Tongue (tissue), 2 donors: ENCODE results near the gene DPYSL3. TPM values are rescaled to one million over a fixed set of nuclear protein-coding genes. Genes with fewer than 3 reads are reported as not detected.

Experiments used
- DNase-seq: peaks from one replicate; pipeline ENCODE4 v3.0.0-alpha.2; 2015
- total RNA-seq: library from RNA; depleted of rRNA; stranded (reverse); fragments of >200 nt; gene quantifications from one replicate; pipeline ENCODE4 v1.2.3, GENCODE V29; 2014

DPYSL3 gene
- total RNA-seq, 1 donor from 2014 or later: 158 TPM

DNA sequence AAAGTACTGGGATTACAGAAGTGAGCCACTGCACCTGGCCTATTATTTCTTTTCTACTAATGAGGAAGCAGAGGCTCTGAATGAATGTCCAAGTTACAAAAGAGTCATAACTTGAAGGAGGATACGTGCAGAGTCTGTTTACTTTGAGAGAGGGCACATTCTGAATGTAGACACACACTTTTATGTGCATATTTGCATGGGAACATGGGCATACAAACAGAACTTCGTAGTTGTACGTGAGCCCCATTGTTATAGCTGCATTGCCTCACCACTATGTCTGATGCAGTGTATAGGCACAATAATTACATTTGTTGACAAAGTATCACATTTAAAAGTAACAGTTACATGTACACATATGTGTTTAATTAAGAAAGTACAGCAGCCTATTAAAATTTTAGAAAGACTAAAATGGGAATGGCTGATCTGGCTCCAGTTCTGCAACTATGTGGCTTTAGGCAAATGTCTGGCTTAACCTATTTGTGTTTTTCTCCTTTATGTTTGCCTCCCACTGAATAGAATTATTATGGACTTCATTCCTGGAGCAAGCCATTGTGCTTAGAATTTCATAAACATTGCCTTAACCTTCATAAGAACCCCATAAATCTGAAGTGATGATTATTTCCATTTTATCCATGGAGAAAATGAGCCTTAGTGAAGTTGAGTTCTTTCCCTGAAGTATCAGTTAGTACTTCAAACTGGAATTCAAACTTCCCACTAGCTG is 3.0 kb upstream of the DPYSL3 start:
- no peak for DNase-seq

GRCh38 chr5:147510885-147511284 is 1.0 kb upstream of the DPYSL3 start:
- peak; percentile 41 for DNase-seq

DNA sequence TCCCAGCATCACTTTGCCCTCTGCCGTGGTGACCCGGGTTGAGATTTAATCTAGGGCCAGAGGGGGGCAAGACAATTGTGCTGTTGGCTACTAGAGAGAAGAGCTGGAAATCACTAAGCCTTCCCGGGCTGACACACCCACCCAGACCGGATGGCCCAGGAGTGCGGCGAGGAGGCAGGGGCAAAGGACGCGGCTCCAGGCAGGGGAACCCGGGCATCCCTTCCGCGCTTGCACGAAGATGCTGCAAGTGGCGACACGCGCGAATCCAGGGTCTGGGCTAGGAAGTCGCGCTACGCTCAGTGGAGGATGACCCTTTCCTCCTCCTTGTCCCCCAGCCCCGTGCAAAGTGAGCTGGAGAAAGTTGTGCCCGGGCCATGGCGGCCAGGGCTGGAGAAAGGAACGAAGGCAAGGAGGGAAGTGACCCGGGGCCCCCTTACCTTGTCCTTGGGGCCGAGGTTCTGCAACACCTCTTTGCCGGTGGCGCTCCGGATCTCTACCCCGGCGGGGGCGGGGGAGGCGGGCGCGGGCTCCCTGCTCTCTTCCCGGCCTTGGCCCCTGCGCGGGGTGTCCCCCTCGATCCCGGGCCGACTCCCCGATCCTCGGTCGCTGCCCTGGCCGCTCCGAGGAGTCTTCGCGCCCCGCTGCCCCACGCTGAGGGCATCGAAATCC is 693 bp downstream of the DPYSL3 start:
- DNase-seq: peak; percentile 56

- no peak for DNase-seq
Measured at GRCh38 chr5:147508711-147509040, 1.2 kb downstream of the DPYSL3 start.

DNA sequence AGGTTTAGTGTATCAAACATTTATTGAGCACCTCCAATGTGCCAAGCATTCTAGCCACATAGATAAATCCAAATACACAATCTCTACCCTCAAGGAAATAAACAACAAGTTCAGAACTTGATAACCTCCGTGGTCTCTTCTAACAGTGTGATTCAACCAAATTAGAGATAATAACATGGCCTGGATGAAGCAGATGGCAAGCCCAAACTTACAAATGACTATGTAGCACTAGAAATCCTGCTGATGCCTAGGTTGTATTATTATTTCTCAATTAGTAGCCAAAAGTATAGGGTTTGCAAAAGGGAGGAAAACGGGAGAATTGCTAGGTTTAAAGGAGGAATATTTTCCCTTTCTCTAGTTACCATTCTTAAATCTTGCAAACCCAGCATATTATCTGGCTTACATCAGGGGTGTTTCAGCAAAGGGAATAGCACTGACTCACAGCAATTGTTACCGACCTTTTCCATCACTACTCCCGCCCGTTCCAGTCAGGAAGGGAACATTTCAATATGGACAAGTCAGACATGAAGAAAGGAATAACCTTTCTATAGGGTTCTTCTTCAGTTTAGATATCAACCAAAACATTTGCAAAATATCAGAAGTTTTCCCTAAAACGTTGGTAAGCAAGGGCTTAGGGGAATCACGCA is 2.3 kb downstream of the DPYSL3 start:
- DNase-seq: peak; percentile 43

DNA sequence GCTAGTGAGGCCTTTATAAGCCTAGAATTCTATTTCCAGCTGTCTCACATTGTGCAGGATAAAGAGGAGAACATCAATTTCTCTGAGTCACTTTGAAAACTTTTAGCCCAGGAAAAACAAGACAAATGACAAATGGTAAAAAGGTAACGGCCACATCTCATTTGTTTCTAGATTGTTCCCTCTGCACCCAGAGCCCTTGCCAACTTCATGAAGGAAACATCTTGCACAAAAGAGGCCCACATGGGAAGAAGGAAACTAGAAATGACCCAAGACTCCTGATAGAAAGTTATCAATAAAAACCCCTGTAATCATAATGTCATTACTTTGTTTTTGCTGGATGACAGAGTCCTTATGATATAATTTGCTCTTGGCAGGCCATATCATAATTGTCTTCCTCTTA is 5.3 kb downstream of the DPYSL3 start:
- DNase-seq: no peak

GRCh38 chr5:147504011-147504410 is 5.9 kb downstream of the DPYSL3 start:
- no peak for DNase-seq

DNA sequence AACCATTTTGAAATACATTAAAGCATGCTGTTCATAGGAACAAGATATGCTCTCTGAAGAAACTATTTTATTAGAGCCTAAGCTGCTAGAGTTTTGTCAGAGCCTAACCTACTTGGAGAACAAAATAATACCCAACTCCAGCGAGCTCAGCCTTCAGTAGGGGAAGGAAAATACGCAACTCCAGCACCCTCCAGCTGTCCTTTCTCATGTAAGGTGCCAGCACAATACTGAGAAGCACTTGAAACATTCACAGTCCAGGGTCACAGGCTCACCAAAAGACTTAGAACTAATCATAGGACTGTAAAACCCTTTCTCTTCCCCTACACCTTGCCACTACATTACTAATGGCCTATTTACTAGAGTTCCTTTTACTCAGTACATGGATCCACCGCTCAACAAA is 18.9 kb downstream of the DPYSL3 start:
- DNase-seq: no peak

DNA sequence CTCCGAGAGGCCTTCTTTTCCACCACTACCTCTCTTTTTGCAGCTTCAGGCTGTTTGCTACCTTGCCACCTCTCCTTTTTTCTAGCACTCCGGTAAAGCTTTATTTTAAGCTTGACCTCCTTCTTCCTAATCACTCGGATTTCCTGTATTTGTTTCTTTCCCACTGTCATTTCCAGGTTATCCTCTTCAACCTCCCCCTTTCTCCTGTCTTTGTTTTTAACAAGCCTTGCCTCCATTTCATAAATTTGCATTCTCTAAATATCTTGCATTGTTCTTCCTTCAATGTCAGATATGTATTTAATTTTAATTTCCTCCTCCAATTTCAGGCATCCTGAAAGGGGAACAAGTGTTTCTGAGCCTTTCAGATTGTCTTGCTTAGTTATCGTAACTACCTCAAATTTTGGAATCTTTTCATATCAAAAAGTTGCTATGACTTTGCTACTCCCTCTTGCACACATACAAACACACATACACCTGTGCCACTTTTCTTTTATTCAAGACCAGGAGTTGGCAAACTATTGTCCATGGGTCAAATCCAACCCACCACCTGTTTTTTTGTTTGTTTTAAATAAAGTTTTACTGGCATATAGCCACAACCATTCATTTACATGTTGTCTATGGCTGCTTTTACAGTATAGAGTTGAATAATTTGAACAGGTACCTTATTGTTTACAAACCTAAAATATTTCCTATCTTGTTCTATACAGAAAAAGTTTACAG is 22.7 kb downstream of the DPYSL3 start:
- no peak for DNase-seq

GRCh38 chr5:147485814-147486213 is 24.1 kb downstream of the DPYSL3 start:
- no peak for DNase-seq

DNA sequence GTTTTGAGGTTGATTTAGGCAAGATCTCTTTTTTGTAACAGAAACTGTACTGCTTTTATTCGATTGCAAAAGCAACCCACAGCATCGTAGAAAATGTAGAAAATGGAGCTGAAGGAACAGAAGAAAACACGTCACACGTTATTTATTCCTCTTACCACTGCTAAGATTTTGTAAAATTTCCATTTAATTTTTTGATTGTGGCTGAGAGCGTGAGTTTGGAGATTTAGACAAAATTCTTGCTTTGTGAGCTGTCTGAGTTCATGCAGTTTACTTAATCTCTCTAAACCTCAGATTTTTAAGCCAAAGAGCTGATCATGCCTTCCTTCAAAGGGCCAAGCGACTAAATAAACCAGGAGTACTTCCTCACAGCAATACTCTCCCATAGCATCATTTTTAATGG is 24.8 kb downstream of the DPYSL3 start:
- DNase-seq: no peak

DNA sequence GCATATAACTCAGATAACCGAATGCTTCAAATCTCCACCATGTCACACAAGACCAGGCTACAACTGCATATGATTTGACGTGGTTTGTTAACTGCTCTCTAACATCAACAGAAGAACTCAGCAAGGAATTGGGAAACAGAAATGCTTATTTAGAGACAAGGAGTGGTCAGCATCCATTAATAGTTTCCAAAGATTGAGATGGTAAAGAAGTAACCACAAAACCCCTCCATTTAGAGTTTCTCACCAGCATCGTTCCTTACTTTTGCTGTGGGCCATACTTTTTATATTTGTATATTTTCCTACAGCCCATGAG is 25.2 kb downstream of the DPYSL3 start:
- DNase-seq: no peak

DNA sequence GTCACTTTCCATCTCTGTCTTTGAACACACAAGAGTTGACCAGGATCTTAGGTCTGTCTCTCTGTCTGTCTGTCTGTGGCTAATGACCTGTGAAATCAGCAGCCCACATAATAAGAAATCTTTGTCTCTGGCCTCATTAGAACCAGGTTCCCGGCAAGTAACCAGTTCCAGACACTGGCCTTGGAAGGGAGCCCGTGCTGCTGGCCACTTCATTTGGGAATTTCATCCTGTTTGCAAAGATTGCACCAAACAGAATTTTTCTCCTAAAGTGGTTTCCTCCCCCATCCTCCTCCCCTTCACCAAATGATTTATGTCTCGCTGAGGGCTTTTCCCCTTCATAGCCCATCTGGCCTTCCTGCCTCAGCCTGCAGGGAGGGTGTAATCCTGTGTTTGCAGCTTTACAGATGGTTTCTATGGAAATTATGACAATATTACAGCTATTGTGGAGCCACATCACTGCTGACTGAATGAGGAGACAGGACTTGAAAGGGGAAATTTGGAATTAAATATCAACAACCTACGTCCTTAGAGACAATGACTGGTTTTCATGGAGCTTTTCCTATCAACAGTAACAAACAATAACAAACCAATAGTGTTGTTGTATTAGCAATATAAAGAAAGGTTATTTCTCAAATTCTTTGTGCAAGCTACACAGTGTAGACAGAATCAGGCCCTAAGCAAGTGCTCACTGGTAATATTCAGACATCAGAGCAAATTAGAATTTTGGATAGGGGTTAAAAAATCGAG is 25.7 kb downstream of the DPYSL3 start:
- peak; percentile 89 for DNase-seq

DNA sequence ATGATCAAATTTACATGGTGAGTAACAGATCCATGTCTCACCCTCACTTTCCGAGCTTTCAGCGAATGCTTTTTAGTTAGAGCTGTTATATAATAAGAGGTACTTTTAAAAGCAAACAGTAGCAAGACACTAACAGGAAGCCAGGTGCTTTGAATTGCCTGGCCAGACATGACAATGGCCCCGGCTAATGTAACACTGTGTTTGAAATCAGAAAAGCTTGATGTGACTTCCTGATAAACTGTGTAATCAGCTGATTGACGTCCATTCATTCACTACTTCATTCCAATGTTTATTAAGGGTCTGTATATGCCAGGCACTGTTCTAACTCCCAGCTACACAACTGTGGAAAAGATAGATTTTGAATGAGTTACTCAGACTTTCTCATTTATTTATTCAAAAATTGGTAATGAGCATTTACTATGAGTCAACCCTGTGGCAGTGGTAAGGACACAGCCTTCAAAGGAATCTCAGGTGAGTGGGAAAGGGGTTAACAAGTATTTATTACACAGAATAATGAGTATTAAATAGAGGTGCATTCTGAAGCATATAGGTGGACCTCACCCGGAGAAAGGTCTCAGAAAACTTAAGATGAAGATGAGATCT is 26.6 kb downstream of the DPYSL3 start:
- no peak for DNase-seq

DNA sequence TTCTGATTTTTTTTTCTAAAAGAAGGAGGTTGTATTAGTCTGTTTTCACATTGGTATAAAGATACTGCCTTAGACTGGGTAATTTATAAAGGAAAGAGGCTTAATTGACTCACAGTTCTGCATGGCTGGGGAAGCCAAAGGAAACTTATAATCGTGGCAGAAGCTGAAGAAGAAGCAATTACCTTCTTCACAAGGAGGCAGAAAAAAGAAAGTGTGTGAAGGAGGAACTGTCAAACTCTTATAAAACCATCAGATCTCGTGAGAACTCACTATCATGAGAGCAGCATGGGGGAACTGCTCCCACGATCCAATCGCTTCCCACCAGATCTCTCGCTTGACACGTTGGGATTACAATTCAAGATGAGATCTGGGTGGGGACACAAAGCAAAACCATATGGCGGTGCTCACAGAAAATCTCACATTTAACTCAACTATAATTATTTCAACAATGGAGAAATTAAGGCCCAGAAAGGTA is 27.1 kb downstream of the DPYSL3 start:
- no peak for DNase-seq

- DNase-seq: no peak
Measured at GRCh38 chr5:147481874-147482705, 27.8 kb downstream of the DPYSL3 start.

DNA sequence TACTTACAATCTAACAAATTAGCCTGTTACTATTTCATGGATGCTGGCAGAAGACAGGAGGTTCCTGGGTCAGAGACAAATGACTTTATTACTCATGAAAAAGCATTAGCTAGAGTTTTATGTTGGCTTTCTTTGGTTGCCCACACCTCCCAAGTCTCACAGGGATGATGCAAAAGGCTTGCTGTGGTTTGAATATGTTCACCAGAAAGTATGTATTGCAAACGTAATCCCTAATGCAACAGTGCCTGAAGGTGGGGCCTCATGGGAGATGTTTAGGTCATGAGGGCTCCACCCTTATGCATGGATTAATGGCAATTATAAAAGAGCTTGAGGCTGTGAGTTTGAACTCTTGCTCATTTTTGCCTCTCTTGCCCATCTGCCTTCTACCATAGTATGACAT is 28.5 kb downstream of the DPYSL3 start:
- no peak for DNase-seq

DNA sequence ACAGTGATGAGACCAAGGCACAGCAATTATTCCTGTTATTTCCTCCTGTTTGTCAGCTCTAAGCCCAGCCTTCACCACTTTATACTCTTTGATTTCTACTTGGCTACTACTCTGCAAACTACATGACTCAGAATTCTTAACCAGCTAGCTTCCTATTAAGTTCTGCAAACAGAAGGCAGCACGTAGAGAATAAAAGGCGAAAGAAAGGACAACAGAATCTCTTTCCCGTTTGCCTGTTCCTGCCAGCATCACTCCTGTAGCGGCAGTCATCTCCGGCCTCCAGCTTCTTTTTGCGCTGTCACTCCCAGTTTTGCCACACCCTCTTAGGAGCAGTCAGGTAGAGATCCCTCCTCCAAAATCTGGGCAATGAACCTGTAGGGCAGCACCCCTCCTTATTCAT is 29.9 kb downstream of the DPYSL3 start:
- DNase-seq: no peak

- DNase-seq: no peak
Measured at GRCh38 chr5:147479444-147479843, 30.4 kb downstream of the DPYSL3 start.

DNA sequence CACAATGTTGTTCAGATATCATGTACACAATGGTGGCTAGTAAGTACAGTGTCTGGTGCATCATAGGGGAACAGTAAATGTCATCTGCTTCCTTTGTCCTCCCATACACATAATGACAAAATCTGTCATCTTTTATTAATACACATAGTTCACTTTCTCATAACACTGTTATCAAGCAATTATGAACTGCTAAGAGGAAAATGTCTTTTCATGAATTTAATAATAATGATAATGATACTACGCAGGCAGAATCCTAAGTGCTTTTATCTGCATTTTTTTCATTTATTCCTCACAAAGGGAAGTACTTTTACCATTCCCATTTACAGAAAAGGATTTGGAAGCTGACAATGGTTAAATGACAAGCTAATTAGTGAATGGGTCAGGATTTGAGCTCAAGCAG is 35.7 kb downstream of the DPYSL3 start:
- no peak for DNase-seq
